NCI-H524 (cell line): ENCODE measurements around the gene OR11L1.

ENCODE experiments used
- DNase-seq, 2 experiments: peaks; one replicate each; lab custom pipeline; 2025; lab: John Stamatoyannopoulos, UW

OR11L1 gene

GRCh38 chr1:247797518-247797917 is 44.2 kb downstream of the OR11L1 start:
- no peak for DNase-seq
